Frontal cortex (tissue), 4 donors: ENCODE measurements around the gene VEGFB. TPM values are rescaled to one million over a fixed set of nuclear protein-coding genes. Genes with fewer than 3 reads are reported as not detected.

Experiments
- DNase-seq, 2 donors: peaks; one replicate each; pipeline ENCODE4 v3.0.0; 2012; ENCODE audit warnings: low spot score in 2 of 2
- FAIRE-seq: peaks from 2 replicates; lab custom pipeline; 2012; peaks lifted over from hg19 to GRCh38; lab: Jason Lieb, UNC
- total RNA-seq: library from RNA; depleted of rRNA; stranded (reverse); fragments of >200 nt; gene quantifications from one replicate; pipeline ENCODE4 v1.2.3, GENCODE V29; 2014
- donor health status: control.
- donor health status: control.
- donor health status: control.

Gene VEGFB
- total RNA-seq, 1 donor from 2014 or later = 17.9 TPM

DNA sequence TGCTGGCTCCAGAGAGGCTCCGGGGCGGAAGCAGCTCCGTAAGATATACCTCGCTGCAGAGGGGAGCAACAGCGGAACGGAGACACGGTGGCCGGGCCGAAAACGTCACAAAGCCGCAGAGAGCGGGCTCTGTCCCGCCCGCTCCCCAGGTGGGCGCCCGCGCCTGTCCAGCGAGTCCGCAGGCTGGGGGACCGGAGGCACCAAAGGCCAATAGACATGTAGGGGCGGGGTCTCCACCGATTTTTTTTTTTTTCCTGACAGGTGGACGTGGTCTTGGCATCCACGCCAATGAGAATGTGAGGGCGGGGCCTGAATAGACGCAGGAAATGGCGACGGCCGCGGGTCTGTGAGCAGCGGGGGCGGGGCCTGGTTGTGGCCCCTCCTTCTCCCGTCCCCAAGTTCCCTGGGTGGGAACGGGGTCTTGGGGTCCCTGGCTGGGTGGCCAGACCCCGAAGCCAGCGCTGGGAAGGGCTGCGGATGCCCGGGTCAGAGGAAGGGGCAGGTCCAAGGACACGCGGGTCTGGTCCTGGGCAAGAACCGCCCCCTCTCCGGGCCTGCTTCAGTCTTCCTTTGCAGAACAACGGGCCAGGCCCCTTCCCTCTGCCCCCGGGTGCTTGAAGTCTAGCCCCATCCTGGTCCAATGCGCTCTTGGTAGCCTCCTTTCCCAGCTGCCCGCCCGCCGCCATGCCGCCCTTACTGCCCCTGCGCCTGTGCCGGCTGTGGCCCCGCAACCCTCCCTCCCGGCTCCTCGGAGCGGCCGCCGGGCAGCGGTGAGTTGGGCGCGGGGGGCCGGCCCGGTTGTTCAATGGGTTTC, 4.0 kb upstream of the VEGFB start, which contains the start of gene DNAJC4:
Gene DNAJC4, plus strand, starts transcription at position 378 of the 814 bp plus-strand sequence. Its CDS starts 307 bp downstream, at position 685.
- DNase-seq = peak; percentile 87 to 90
- no peak for FAIRE-seq

DNA sequence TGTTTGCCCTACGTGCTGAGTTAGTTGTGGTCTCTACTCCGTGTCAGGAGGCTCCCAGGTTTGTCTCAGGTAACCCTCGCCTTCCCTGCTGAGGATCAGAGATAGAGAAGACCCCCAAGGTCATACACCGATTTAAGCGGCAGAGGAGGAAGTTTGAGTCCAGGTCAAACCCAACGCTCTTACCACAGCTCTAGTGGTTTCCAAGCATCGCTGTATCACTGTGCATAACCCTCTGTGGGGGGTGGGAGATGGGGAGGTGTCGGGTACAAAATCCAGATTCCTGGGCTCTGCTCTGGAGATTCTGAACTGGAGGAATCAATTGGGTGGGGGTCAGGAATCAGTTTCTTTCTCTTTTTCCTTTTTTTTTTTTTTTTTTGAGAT, 3.4 kb upstream of the VEGFB start:
- FAIRE-seq (no peak), DNase-seq (no peak)

DNA sequence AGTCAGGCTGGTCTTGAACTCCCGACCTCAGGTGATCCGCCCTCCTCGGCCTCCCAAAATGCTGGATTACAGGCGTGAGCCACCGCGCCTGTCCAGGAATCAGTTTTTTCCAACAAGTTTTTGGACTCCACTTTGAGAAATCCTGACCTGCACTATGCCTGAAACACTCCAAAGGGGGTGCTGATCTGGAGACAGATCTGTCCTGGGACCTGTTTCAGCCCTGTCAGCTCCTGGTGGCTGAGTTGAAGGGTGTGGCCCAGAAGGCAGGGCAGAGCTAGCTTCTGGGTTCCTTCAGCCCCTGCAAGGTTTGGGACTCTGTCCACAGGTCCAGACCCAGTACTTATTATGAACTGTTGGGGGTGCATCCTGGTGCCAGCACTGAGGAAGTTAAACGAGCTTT, 2.8 kb upstream of the VEGFB start:
- FAIRE-seq = no peak

DNA sequence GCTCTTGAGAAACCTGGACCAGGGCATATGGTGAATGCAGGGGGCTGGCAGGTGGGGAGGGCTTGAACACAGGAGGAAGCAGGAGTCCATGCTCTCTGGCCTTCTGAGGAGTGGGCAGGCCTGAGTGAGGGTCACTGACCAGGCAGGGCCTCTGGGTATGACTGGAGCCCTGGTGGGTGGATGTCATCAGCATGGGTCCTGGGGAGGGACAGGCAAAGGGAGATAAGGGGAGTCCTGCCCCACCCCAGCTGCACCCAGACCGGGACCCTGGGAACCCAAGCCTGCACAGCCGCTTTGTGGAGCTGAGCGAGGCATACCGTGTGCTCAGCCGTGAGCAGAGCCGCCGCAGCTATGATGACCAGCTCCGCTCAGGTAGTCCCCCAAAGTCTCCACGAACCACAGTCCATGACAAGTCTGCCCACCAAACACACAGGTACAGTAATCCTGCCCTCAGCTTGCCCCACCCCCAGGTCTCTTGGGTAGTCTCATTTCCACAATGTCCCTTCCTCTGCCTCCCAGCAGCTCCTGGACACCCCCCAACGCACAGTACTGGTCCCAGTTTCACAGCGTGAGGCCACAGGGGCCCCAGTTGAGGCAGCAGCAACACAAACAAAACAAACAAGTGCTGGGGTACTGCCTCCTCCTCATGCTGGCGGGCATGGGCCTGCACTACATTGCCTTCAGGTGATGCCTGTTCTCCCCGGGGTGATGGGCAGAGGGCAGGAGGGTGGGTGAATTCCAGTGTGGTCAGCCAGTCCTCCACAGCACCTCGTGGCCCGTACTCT, 2.0 kb upstream of the VEGFB start:
- FAIRE-seq = no peak
- no peak for DNase-seq

More for the DNA sequence above, 2.8 kb upstream of the VEGFB start:
- no peak for DNase-seq

DNA sequence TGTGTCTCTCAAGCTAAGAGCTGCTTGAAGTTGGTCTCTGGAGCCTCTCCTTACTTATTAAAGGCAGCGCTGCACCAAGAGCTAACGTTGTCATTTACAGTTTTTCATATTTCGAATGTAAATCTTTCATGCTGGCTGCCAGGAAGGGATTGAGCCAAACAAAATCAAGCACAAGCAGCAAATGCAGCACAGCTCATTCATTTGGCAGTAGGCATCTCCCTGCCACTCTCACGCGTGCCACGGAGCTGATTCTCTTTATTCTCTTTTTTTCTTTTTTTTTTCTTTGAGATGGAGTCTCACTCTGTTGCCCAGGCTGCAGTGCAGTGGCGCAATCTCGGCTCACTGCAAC, 1.4 kb upstream of the VEGFB start:
- FAIRE-seq (no peak), DNase-seq (no peak)

DNA sequence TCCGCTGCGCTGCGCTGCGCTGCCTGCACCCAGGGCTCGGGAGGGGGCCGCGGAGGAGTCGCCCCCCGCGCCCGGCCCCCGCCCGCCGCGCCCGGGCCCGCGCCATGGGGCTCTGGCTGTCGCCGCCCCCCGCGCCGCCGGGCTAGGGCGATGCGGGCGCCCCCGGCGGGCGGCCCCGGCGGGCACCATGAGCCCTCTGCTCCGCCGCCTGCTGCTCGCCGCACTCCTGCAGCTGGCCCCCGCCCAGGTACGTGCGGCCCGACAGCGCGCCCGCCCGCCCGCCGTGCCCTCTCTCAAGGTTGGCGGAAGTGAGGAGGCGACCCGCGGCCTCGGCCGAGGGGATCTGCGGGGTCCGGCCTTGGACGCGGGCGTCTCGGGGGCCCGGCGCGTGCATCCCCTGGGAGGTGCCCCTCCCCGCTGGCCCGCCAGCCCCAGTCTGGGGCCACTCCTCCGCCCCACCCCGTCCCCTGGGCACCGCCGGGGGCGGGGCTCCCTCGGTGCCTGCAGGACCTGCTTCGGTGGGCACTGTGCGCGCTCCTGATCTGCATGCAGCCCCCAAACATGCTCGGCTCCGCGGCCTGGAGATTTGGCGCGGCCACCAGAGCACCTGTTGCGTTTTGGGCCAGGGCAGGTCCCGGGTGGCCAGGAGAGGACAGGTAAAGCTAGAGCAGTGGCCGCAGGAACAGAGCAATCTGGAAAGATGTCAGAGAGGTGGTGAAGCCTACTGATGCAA, 429 bp downstream of the VEGFB start:
- FAIRE-seq (no peak), DNase-seq (no peak)

DNA sequence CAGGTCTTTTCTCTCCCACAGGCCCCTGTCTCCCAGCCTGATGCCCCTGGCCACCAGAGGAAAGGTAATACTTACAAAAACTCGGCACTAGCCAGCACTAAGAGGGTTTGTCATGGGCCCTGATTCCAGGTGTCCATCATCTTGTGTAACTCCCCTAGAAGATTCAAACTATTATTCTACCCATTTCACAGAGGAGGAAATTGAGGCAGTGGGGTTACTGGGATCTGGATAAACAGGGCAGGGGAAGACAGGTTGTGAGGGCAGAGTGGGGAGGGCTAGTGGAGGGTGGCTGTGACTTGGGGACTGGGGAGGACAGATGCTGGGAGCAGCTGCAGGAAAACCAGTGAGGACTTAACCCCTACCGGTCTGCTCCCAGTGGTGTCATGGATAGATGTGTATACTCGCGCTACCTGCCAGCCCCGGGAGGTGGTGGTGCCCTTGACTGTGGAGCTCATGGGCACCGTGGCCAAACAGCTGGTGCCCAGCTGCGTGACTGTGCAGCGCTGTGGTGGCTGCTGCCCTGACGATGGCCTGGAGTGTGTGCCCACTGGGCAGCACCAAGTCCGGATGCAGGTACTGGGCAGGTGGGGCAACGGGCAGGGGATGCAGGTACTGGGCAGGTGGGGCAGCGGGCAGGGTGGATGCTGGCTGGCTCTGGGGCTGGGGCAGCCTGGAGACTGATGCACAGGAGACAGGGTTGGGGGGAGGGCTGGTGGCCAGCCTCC, 1.2 kb downstream of the VEGFB start:
- FAIRE-seq (no peak), DNase-seq (no peak)

DNA sequence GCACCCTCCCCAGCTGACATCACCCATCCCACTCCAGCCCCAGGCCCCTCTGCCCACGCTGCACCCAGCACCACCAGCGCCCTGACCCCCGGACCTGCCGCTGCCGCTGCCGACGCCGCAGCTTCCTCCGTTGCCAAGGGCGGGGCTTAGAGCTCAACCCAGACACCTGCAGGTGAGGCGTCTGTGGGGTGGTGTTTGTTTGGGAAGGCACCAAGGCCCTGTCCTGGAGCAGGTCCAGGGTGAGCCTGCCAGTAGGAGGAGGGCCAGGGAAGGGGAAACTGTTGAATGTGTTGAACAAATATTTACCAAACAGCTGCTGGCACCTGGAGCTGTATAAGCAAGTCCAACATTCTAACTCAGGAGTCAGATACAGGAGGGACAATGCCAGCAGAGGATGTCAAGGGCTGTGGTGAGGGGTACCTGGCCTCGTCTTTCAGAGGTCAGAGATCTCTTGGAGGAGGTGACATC, 3.1 kb downstream of the VEGFB start:
- FAIRE-seq (no peak), DNase-seq (no peak)

DNA sequence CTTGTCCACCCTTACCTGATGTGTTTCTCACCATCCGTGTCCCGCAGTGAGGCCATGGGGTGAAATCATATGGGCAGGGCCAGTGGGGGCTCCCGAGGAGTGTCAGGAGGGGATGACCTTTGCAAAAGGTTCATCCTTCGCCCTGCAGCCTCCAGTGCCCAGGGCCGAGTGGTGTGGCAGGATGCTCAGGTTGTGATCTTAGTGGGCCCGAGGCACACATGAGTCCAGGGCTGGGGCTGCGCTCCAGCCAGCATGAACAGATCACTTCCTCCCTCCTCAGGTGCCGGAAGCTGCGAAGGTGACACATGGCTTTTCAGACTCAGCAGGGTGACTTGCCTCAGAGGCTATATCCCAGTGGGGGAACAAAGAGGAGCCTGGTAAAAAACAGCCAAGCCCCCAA, 3.7 kb downstream of the VEGFB start:
- no peak for FAIRE-seq
- no peak for DNase-seq

DNA sequence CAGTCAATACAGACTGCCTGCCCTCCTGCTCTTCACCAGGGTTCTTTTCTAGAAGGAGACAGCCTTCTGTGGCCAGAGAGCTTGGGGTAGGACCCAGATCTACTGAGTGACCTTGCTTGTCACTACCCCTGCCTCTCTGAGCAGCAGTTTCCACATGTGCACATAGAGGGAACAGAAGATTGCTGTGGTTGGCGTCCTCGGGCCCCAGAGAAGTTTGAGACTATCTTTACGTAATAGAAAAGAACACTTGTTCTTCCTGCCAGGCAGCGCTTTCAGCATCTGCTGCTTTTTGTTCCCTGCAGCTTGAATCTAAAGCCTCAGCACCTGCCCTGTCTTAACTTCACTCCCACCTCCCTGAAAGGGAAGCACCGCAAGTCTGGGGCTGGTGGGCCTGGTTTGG, 4.6 kb downstream of the VEGFB start:
- no peak for FAIRE-seq
- DNase-seq = no peak

DNA sequence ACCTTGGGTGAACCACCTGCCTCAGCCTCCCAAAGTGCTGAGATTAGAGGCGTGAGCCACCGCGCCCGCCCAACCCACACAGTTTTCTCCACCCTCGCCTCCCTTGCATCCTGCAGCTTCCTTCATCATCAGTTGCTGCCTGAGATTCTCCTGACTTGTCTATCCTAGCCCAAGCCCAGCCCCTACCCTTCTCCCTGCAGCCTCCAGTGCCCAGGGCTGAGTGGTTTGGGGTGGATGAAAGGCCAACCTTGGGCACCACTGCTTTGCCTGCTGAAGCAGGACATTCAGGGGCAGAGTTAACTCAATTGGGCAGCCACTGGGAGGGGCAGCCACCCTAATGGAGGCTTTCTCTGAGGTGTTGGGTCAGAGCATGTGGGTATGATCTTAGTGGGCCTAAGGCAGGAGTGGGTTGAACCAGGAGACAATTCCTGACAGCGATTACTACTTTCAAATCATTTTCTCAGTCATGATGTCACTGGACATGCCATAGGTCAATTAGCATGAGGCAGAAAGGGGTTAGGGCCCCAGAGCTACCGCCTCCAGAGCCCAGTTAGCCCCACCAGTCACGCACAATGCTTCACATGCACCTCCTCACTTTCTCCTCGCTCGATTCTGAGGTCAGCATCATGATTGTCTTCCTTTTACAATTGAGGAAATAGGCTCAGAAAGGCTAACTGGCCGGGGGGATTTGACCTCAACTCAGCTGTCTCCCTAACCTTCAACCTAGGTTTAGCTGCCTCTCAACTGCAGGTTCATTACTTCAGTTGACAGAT, 5.5 kb downstream of the VEGFB start:
- DNase-seq (no peak), FAIRE-seq (no peak)

DNA sequence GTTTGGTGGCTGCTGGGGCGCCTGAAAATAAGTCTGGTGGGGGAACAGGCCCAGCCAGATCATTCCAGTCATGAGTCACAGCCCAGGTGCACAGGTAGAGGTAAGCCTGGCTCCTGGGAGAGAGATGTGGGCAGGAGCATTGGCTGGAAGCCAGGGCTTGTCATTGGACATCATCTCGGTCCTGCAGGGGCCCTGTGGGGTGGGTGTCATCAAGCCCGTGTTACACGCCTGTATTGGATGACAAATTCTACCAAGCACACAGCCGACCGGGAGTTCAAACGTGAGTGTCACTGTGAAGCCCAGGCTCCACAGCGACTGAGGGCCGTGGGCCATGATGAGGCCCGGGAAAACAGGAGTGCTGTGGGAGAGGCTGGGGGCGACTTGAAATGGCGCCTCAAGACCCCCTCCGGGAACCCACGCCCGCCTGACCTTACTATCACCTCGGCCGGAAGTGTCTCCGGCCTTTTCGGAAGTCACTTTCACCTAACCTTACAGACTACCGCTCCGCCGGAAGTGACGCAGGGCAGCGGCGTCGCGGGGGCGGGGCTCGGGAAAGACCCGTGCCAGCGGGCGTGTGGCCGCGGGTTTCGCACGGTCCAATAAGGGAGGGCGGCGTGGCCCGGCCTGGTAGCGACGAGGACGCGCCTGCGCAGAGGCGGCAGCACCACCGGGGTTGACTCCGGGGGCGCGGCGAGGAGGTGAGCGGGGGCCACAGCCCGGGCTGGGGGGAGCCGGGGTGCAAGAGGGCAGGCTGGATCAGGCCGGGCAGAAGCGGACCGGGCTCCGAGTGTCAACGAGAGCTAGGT, 6.3 kb downstream of the VEGFB start, which contains the start of gene FKBP2:
Gene FKBP2, plus strand, starts transcription at position 661 of the 806 bp plus-strand sequence. CDS start 1,293 bp downstream, outside the sequence.
- peak; percentile 96 to 97 for DNase-seq
- FAIRE-seq = no peak

DNA sequence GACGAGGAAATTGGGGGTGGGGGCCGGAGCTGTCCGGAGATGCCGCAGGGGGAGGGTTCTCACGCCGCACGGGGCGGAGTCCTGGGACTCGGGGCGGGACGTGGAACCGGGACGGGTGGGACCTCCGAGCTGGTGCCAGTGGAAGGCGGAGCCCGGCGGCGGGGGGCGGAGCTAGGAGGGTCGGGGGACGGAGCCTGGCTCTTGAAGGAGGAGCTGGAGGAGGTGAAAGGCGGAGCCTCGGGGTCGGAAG, 6.8 kb downstream of the VEGFB start:
- peak; percentile 98 to 99 for DNase-seq
- no peak for FAIRE-seq

DNA sequence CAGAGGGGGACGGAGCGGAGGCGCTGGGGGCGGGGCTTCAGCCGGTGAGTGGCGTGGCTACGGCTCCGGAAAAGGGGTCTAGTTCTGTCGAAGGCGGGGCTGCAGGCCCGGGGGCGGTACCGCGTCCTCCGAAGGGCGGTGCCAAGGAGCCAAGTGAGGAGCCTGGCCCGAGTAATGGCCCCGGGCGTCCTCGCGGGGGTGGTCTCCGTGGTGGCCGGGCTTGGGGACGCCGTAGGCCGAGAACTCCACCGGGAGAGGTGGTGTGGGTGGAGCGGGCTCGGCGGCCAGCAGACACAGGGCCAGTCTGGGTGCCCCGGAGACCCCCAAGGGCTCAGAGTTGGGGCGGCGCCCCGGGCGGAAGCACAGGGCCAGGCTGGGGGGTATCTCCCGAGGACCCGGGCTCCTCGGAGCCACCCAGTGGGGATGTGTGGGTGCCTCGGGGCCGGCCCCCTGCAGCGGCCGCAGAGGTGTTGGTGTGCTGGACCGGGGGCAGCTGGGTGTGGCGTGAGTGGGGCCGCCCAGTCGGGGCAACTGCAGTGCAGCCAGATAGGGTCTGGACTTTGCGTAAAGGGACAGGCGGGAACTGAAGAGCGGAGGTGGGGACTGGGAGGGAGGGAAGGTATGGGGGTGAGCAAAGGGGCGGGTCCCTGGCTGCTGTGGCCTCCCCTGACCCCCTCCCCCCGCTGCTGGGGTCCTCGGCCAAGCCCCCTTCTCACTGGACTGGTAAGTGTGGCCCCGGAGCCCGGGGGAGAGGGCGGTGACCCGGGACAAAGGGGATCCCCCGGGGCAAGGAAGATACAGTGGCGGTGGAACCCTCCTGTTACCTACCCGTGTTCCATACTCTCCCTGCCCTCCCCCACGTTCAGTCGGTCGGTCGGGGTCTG, 7.3 kb downstream of the VEGFB start:
- no peak for FAIRE-seq
- no peak for DNase-seq

DNA sequence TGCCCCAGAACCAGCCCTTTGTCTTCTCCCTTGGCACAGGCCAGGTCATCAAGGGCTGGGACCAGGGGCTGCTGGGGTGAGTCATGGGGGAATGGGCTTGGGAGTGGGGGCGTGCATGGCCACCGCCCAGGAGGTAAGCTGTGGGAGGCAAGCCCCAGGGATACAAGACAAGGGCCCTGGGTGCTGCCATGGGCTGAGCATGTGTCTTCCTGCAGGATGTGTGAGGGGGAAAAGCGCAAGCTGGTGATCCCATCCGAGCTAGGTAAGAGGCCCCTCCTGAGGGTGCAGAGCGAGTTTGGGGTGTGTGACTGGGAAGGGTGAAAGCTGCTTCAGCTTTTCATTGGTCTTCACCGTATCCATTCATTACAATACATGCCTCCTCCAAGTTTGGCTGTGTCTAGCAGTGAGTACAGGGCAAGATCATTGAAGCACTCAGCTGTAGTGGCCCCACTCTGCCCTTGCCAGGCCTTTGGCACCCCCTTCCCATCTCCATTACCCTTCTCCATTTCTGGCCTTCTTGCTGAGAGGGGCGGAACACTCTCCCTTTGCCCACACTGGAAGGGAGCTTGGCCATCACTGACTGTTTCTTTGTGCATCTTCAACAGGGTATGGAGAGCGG, 9.0 kb downstream of the VEGFB start:
- DNase-seq = no peak
- no peak for FAIRE-seq

DNA sequence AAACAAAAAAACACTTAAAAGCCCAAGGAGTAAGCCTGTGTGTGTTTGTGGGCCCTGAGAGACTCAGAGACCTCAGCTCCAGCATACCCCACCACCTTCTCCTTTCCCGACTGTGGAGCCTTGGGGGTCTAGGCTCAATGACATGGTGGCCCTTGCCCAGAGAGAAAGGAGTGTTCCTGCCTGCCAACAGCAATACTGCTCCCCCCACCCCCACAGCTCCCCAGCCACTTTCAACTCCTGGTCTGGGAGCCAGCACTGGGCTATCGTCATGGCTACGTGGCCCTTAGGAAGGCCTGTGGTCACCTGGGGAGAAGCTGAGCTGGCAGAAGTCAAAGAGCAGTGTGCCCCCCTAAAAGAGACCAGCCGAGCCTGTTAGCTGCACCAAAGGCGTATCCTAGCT, 9.7 kb downstream of the VEGFB start:
- no peak for DNase-seq

DNA sequence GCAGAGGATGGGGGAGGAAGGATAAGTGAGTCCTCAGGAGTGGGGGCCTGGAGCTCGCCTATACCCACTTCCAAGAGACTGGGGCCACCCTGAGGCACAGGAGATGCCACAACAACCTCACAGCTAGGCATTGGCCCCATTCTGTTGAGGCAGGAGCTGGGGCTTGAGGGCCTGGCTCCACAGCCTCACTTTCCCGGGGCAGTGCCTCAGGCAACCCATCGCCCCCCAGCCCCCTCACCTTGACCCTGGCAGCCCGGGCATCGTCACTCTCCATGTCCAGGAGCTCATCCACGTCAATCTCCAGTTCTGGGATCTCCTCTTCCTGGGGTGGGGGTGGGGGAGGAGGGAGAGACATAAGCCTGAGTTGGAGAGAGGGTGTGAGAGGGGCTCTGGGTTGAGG, 10.6 kb downstream of the VEGFB start:
- FAIRE-seq (no peak), DNase-seq (no peak)

More for the DNA sequence above, 9.7 kb downstream of the VEGFB start:
- FAIRE-seq = no peak
